SK-N-SH (cell line): ENCODE measurements around the gene SMIM1.

Experiments
- CHD2 ChIP-seq: fragments of 150-350 bp; IDR thresholded peaks from 2 replicates; pipeline ENCODE4 v1.6.1; 2018; ENCODE audit warnings: low read length; ENCODE audit not compliant: partially characterized antibody
- EZH2phosphoT487 ChIP-seq: fragments of 200-600 bp; sonication (generic); IDR thresholded peaks from 2 replicates; pipeline ENCODE4 v1.6.1; 2017; ENCODE audit warnings: low read depth, mixed run types, mild to moderate bottlenecking, antibody characterized with exemption, moderate library complexity, borderline replicate concordance
- FOSL2 ChIP-seq: IDR thresholded peaks from 2 replicates; pipeline ENCODE4 v1.4.0; 2012; ENCODE audit warnings: low read depth, mild to moderate bottlenecking, moderate library complexity, borderline replicate concordance
- POLR2AphosphoS5 ChIP-seq: IDR thresholded peaks from 2 replicates; pipeline ENCODE4 v1.6.1; 2012; ENCODE audit warnings: low read depth, low read length
- RAD21 ChIP-seq: IDR thresholded peaks from 2 replicates; pipeline ENCODE4 v1.6.1; 2012; ENCODE audit warnings: mild to moderate bottlenecking, low read length
- SIN3A ChIP-seq: IDR thresholded peaks from 2 replicates; pipeline ENCODE4 v1.6.1; 2012; ENCODE audit warnings: low read depth, mild to moderate bottlenecking, low read length, moderate library complexity, borderline replicate concordance
- SMC3 ChIP-seq: IDR thresholded peaks from 2 replicates; pipeline ENCODE4 v1.6.1; 2012; ENCODE audit warnings: low read depth, low read length, improper control_type of control experiment
- TF ChIP-seq, protein P1 (sequence below): fragments of 200-600 bp; sonication (generic); IDR thresholded peaks from 2 replicates; pipeline ENCODE4 v1.6.1; 2017; ENCODE audit warnings: antibody characterized with exemption, mild to moderate bottlenecking, moderate library complexity
- TF ChIP-seq, protein P2 (sequence below): fragments of 150-350 bp; IDR thresholded peaks from 2 replicates; pipeline ENCODE4 v1.6.1; 2017; ENCODE audit warnings: antibody characterized with exemption, low read length, low read depth, borderline replicate concordance
- TF ChIP-seq, protein P3 (sequence below): IDR thresholded peaks from 2 replicates; pipeline ENCODE4 v1.4.0; 2012; ENCODE audit warnings: low read depth

DNA sequence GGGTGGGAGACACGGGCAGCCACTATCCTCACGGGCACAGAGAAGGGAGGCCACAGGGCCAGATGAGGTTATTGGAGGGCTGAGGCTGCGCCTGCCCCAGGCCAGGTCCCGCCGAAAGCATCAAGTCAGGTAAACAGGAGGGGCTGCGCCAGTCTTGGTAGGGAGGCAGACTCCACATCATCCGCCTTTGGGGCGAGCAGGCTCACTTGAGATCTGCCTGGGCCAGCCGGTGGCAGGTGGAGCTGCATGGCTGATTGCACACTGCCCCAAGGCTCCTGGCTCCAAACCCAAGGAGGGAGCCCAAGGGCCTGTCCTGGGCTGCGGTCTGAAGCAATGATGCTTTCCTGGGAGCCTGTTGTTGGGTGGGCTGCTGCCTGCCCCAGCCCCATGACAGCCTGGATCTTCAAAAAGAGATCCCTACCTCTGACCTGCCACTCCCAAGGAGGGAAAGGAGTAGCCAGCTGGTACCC, 4.6 kb downstream of the SMIM1 start:
- TF ChIP-seq, protein P1, sequence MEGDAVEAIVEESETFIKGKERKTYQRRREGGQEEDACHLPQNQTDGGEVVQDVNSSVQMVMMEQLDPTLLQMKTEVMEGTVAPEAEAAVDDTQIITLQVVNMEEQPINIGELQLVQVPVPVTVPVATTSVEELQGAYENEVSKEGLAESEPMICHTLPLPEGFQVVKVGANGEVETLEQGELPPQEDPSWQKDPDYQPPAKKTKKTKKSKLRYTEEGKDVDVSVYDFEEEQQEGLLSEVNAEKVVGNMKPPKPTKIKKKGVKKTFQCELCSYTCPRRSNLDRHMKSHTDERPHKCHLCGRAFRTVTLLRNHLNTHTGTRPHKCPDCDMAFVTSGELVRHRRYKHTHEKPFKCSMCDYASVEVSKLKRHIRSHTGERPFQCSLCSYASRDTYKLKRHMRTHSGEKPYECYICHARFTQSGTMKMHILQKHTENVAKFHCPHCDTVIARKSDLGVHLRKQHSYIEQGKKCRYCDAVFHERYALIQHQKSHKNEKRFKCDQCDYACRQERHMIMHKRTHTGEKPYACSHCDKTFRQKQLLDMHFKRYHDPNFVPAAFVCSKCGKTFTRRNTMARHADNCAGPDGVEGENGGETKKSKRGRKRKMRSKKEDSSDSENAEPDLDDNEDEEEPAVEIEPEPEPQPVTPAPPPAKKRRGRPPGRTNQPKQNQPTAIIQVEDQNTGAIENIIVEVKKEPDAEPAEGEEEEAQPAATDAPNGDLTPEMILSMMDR: no peak
- TF ChIP-seq, protein P2, sequence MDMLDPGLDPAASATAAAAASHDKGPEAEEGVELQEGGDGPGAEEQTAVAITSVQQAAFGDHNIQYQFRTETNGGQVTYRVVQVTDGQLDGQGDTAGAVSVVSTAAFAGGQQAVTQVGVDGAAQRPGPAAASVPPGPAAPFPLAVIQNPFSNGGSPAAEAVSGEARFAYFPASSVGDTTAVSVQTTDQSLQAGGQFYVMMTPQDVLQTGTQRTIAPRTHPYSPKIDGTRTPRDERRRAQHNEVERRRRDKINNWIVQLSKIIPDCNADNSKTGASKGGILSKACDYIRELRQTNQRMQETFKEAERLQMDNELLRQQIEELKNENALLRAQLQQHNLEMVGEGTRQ: no peak
- TF ChIP-seq SMC3: no peak
- no peak for TF ChIP-seq CHD2
- no peak for TF ChIP-seq SIN3A
- no peak for TF ChIP-seq EZH2phosphoT487
- no peak; the same call in 1 of the 2 replicates for TF ChIP-seq POLR2AphosphoS5
- no peak for TF ChIP-seq RAD21
- TF ChIP-seq FOSL2: no peak
- TF ChIP-seq, protein P3, sequence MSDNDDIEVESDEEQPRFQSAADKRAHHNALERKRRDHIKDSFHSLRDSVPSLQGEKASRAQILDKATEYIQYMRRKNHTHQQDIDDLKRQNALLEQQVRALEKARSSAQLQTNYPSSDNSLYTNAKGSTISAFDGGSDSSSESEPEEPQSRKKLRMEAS: no peak
